Keratinocyte (primary cell): ENCODE data around the gene COPG2.

Experiments
- CTCF ChIP-seq, 3 experiments: IDR thresholded peaks in 1 of 3; conservative IDR thresholded peaks in 1 of 3; optimal IDR thresholded peaks in 1 of 3; 2 replicates in 2 of 3; 3 replicates in 1 of 3; pipeline versions ENCODE3 to v1.5.1; 2011; ENCODE audit warnings: low read length in 3 of 3, mild to moderate bottlenecking in 3 of 3, moderate library complexity in 2 of 3, control low read depth in 1 of 3, inconsistent platforms in 1 of 3; ENCODE audit not compliant: insufficient read depth in 2 of 3; ENCODE audit errors: extremely low read depth in 1 of 3
- EZH2 ChIP-seq: IDR thresholded peaks from one replicate; pipeline ENCODE4 v1.6.1; 2012; ENCODE audit warnings: inconsistent platforms, mild to moderate bottlenecking, low read length, moderate library complexity

- TF ChIP-seq CTCF (optimal IDR thresholded peaks at IDR 0.05 in 1 of 3, IDR thresholded peaks at IDR 0.05 in 1 of 3, conservative IDR thresholded peaks at IDR 0.05 in 1 of 3; ENCODE audit: extremely low read depth in 1 of 3, insufficient read depth in 2 of 3, low read length in 3 of 3) (no peak), EZH2 (peak; percentile 11)
These were observed 175.8 kb downstream of the COPG2 start for GRCh38 chr7:130492523-130493274.
